Smooth muscle cell of the coronary artery (primary cell): ENCODE measurements around the gene GFOD1. TPM values are rescaled to one million over a fixed set of nuclear protein-coding genes. Genes with fewer than 3 reads are reported as not detected.

Experiments
- total RNA-seq: library from RNA; depleted of rRNA; stranded (reverse); fragments of >200 nt; gene quantifications from 2 replicates; pipeline ENCODE4 v1.2.3, GENCODE V29; 2014; ENCODE audit warnings: low replicate concordance

Gene GFOD1
- 4.7 and 7.6 TPM in 2 replicates for total RNA-seq

GRCh38 chr6:13487122-13488014 is at the start of gene GFOD1:
Gene GFOD1, minus strand, starts transcription at chr6:13487600. Its CDS starts 710 bp downstream, at chr6:13486890.

GRCh38 chr6:13328076-13328874 is 159.1 kb downstream of the GFOD1 start, which contains the start of gene TBC1D7:
Gene TBC1D7, minus strand, starts transcription at chr6:13328537. Its CDS starts 1,639 bp downstream, at chr6:13326898.

Other genes starting within 250 kb of the GFOD1 start
- 20.7 and 25.3 TPM in 2 replicates for gene TBC1D7, start 159.1 kb downstream of the GFOD1 start, total RNA-seq
- 3.7 and 5.8 TPM in 2 replicates for gene SIRT5, start 87.0 kb upstream of the GFOD1 start, total RNA-seq
- 32.1 and 50.1 TPM in 2 replicates for gene NOL7, start 127.7 kb upstream of the GFOD1 start, total RNA-seq
- 21.6 and 22.2 TPM in 2 replicates for gene RANBP9, start 224.2 kb upstream of the GFOD1 start, total RNA-seq